GM18526 (cell line): ENCODE measurements around the gene SLC10A6.

ENCODE experiments used
- POLR2A ChIP-seq: IDR thresholded peaks from 3 replicates; pipeline ENCODE4 v1.6.1; 2011; ENCODE audit not compliant: insufficient read length; ENCODE audit errors: extremely low read depth

SLC10A6 gene, protein sequence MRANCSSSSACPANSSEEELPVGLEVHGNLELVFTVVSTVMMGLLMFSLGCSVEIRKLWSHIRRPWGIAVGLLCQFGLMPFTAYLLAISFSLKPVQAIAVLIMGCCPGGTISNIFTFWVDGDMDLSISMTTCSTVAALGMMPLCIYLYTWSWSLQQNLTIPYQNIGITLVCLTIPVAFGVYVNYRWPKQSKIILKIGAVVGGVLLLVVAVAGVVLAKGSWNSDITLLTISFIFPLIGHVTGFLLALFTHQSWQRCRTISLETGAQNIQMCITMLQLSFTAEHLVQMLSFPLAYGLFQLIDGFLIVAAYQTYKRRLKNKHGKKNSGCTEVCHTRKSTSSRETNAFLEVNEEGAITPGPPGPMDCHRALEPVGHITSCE

DNA sequence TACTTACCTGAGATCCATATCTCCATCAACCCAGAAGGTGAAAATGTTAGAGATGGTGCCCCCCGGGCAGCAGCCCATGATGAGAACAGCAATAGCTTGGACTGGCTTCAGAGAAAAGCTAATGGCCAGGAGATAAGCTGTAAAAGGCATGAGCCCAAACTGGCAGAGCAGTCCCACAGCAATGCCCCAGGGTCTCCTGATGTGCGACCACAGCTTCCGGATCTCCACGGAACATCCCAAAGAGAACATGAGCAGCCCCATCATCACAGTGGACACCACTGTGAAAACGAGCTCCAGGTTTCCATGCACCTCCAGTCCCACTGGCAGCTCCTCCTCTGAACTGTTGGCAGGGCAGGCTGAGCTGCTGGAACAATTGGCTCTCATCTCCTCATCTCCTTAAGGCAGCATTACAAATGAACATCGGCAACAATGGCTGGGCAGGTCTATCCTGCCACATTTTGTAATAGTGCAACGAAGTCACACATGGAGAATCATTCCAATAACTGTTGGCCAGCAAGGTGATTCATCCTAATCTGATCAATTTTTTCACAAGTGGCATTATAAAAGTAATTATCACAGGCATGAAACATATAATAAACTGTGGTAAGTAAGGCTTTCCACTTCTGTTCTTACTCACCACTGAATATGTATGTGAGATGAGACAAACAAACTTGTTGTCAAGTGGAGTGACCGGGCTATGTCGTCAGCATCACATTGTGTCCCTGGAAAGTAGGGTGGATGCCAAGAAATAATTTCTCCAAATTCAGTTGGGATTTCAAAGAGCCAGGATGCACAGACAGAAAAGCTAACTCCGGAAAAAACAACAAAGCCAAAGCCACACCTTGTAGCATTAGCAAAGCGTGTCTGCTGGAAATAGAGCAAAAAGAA, at the start of gene SLC10A6:
TSS of gene SLC10A6 (minus strand) at position 653 of the 888 bp plus-strand sequence. CDS start at position 384, 269 bp downstream.
- TF ChIP-seq POLR2A = no peak

DNA sequence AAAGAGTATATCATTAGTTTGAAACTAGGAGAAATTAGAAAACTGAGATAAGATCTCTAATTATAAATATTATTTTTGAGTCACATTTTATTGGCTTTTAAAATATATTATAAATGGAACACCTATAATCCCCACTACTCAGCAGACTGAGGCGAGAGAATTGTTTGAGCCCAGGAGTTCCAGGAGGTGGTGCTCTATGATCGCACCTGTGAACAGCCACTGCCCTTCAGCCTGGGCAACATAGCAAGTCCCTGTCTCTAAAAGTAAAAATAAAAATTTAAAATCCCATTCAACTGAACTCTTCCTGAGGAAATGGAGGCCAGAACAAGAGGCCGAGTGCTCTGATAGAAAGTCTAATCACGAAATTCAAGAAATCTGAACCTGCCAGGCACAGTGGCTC, 49.4 kb upstream of the SLC10A6 start:
- no peak for TF ChIP-seq POLR2A

DNA sequence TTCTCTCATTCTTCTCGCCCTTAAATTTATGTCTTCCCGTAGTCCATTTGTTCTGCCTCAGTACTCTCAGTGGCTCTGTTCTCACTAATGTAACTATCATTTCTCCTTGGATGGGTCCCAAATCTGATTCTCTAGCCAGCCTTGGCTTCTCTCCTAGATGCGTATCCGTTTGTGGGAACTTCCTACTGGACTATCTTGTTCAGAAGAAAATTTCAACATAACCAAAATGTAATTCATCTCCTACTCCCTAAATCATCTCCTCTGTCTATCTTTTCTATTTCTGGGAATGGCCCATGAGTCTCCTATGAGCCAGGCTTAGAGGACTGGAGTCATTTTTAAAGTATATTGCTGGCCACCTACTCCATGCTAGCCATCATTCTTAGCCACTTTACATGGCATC, 47.4 kb upstream of the SLC10A6 start:
- TF ChIP-seq POLR2A = no peak

DNA sequence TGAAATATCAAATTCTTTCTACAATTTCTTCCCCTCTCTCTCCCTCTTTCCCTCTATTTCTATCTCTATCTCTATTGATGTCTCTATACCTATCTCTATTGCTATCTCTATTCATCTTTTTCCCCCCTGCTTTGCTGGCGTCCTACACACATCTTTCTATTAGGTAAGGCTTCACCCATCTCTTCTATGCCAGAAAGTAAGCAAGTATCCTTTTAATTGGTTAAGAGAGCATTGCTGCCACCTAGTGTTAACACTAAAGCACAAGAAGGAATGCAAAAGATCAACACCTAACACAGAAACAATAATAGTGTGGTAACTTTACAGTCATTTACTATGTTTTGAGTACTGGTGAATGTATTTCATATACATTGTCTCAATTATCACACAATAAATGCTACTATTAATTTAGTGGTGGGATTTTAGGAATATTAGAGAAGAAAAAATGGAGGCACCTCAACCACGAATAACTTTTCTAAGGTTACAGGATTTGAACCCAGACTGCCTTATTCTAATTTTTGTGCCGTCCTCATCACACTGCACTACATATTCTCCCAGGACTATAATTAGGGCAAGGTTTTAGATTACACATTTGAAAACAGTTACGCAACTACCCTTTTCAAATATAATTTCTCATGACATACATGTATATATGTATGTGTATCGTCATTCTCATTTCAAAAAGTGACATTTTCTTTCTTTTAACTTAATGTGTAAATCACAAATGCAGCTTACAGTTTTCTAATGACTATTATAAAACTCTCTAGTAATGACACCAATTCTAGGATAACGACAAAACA, 46.7 kb upstream of the SLC10A6 start:
- no peak for TF ChIP-seq POLR2A

DNA sequence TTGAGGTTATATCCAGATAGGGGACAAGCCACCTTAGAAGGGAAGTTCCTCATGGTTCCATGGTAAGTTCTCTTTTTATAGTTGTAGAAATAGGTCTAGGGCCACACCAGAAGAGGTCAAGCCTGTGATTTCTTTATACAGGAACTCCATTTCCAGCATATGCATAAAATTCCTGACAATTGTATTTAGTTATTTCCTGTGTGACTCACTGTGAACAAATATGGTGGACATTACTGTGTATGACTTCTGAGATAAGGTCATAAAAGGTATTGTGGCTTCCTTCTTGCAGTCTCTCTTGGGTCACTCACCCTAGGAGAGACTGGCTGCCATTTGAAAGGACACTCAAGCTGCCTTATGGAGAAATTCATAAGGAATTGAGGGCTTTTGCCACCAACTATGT, 45.3 kb upstream of the SLC10A6 start:
- no peak for TF ChIP-seq POLR2A

DNA sequence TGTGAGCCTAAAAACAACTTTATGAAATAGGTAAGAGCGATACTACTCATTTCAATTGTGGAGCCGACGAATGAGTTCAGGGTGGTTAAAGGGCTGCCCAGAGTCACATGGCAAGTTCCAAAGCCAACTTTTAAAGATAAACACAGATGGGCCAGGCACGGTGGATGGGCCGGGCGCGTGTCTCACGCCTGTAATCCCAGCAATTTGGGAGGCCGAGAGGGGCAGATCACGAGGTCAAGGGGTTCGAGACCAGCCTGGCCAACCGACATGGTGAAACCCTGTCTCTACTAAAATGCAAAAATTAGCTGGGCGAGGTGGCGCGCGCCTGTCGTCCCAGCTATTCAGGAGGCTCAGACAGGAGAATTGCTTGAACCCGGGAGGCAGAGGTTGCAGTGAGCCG, 44.0 kb upstream of the SLC10A6 start:
- no peak for TF ChIP-seq POLR2A

DNA sequence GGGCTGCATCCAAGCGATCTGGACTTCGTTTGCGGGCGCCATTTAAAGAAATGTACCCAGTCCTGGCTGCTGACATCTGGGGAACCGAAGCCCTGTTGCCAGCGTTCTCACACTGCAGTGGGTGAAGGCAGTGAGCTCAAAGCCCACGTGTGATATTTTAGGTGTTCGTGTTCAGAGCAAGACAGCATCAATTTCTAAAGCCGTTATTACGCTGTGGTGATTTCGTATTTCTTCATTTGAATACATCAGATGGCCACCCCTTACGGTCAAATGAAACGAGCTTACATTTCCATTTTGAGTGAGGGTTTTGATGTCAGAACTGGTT, 43.4 kb upstream of the SLC10A6 start:
- TF ChIP-seq POLR2A = no peak

DNA sequence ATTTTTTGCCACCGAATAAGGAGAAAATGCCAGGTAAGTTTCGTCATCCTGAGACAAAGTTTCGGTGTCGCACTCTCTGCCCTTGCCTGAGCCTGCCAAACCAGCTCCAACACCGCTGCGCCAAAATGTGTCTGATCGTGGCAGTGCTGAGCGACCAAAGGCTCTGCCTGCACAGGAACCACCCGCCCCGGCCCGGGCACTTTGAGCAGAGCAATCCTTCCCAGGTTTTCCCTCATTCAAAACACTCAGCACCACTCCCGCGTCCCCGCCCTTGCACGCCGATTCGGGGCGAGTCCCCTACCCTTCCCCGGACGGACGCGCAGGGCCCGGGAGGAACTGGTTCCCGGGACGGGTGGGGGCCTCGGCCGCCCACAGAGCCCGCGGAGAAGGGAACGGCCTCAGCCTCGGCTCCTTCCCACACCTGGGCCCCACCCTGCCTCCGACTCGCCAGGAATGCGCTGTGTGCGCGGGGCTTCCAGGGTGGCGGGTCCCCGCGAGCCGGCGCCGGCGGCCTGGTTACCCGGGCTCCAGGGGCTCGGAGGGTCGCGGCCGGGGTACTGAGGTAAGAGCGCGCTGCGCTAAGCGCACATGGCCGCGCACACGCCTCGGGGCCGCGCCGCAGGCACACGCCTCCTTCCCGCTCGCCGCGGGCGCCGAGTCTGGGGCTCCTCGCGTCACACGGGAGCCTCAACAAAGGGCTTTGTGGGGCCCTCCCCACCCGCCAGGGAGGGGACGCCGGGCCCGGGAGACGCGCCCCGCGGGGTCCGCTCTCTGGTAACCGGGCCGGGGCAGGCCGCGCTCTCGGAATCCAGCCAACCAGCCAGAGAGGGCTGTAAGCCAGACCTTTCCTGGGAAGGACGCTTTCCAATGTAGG, 42.8 kb upstream of the SLC10A6 start, which contains the start of gene C4orf36:
TSS of gene C4orf36 (minus strand) at position 661 of the 874 bp plus-strand sequence. CDS start 902 bp downstream, outside the sequence.
- TF ChIP-seq POLR2A = no peak

DNA sequence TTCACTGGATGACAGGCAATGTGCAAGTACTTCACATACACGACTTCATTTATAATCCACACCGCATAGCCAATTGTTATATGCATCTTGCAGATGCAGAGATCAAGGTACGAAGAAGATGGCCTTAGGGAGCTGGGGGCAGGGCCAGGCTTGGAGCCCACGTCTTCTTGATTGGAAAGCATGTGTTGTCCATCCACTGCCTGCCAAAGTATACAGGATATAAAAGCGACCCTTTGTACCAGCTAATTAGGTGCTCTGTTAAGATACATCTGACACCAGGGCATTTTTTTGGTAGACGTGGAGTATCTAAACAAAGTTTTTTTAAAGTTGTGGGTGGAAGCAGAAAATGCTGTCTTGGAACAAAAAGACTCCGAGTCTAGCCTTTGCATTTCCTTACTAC, 41.6 kb upstream of the SLC10A6 start:
- TF ChIP-seq POLR2A = no peak

DNA sequence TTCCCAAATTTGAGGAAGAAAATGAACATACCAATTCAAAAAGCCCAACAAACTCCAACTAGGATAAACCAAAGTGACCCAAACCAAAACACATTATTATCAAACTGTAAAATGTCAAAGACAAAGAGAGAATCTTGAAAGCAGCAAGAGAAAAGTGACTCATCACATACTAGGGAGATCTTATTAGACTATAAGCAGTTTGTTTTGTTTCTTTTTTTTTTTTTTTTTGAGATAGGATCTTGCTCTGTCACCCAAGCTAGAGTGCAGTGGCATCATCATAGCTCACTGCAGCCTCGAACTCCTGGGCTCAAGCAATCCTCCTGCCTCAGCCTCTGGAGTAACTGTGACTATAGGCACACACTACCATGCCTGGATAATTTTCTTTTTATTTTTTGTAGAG, 30.5 kb upstream of the SLC10A6 start:
- no peak for TF ChIP-seq POLR2A

DNA sequence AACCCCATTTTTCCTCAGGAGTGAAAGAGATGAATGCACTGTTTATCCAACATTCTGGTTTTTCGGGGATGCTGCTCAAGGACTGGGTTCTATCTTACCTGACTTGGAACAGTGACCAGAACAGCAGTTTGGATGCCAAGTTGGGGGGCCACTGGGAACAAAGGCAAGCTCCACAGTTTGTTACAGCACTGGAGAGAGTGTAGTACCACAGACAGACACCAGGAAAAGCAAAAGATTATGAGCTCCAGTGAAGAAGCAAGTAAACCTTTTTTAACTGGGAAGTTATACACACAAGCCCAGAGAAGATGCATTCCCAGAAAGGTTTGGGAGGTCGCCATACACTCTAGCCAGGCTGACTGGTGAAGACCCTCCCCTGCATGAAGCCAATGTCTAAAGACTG, 29.5 kb upstream of the SLC10A6 start:
- no peak for TF ChIP-seq POLR2A

DNA sequence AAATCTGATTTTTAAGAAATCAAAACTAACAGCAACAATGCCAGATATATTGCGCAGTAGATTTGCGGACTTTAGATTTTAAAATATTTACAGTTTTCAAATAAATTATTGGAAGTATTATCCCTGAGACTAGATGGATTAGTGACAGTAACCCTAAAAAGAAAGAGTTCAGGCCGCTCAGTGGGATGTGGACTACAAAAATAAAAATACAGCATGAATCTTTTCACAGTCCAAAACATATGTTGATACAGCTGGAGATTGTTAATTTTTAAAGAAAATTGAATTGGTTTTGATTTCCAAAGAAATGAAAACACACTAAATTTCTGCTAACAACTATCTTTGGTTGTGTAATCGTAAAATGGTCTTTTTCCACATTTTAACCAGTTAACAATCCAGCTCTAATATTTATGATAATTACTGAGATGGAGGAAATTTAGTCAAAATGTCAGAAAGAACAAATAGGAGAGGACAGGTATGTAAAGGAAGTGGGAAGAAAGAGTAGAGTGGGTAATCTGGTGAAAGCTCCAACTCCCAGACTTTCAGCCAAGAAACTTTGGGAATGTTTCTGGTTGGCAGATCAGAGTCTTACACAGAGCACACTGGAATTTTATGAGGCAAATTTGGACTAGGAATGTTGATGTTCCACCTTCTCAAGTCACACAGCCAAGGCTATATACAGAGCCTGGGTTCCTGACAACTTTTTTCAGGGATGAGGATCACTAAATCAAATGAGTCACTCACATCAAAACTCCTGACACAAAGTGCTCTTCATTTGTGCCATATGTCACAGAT, 27.9 kb upstream of the SLC10A6 start:
- no peak for TF ChIP-seq POLR2A

DNA sequence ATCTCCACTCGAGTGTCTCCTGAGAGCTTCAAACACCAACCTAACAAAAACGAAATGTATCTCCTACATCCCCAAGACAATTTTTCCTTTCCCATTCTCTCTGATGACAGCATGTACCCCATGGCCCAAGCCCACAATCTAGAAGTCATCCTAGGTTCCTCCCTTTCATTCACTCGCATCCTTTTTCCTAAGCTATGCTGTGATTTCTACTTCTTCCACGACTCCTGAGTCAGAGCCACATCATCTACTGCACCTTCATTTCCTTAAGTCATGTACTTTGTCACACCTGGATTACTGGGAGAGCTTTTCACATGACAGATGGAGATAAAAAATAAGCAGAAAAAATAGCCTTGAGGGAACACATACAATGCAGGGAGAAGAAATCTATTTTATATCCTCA, 23.0 kb upstream of the SLC10A6 start:
- no peak for TF ChIP-seq POLR2A
